Mucosa of descending colon (tissue), 3 donors: ENCODE data around the gene SNRPA. TPM values are rescaled to one million over a fixed set of nuclear protein-coding genes. Genes with fewer than 3 reads are reported as not detected.
A peak's percentile ranks its signal among the peaks of the same experiment; 100 is the strongest.

Experiments
- ATAC-seq: fragments of 200-7000 bp; cut with Tn5 transposase; one replicate; pipeline ENCODE4 v1.9.1; 2020; ENCODE audit warnings: mild to moderate bottlenecking, moderate library complexity
- DNase-seq, 3 donors: peaks; one replicate each; pipeline ENCODE4 v3.0.0-alpha.2; 2020
- H3K36me3 ChIP-seq: fragments of 200-600 bp; one replicate; pipeline ENCODE4 v1.8.0; 2021; ENCODE audit warnings: low read depth, mild to moderate bottlenecking
- H3K4me1 ChIP-seq: fragments of 200-600 bp; one replicate; pipeline ENCODE4 v1.8.0; 2021; ENCODE audit warnings: low read depth, mild to moderate bottlenecking
- H3K4me3 ChIP-seq: fragments of 200-600 bp; one replicate; pipeline ENCODE4 v1.8.0; 2021; ENCODE audit warnings: mild to moderate bottlenecking
- H3K9me3 ChIP-seq: fragments of 200-600 bp; one replicate; pipeline ENCODE4 v1.8.0; 2021; ENCODE audit warnings: mild to moderate bottlenecking
- CTCF ChIP-seq: fragments of 200-600 bp; IDR thresholded peaks from one replicate; pipeline ENCODE4 v1.8.0; 2022; ENCODE audit warnings: antibody characterized with exemption, mild to moderate bottlenecking
- intact Hi-C, 2 donors: fragments of 100-400 bp; cut with DNase I in 1 of 2; cut with micrococcal nuclease in 1 of 2; formaldehyde crosslinking; loops; one replicate each; pipeline versions ENCODE4 v1.11.0 to v1.11.1; 2022; cut with DNase I, micrococcal nuclease
- total RNA-seq, 3 donors: library from RNA; stranded (reverse); fragmentation: NEBNext Ultra II Directional in 2 of 3; extraction: Animal tissue kit (Norgen Biotek cat#: 25700) in 2 of 3; gene quantifications; one replicate each; pipeline versions ENCODE4 v1.2.1 to v1.2.4, GENCODE V29; 2021 to 2023
- donor health status: DM: no; HTN: no; CAD: no; lungs with moderate emphysema.
- donor health status: DM: no; HTN: no; CAD: no.
- donor health status: DM: no; HTN: yes; CAD: no.

Gene SNRPA
- total RNA-seq, 3 donors from 2014 or later = 54.0 to 81.7 (median 59.9) TPM

- no peak for TF ChIP-seq CTCF
- DNase-seq (no peak), ATAC-seq (no peak)
- H3K36me3 ChIP-seq = no peaks in the 10 kb centered on the region
- intact Hi-C loops = no loop called here
- no peaks in the 10 kb centered on the region for H3K9me3 ChIP-seq
- peaks cover 4% of the 10 kb centered on the region for H3K4me1 ChIP-seq
- H3K4me3 ChIP-seq = no peak within 1 kb of the TSS
Observed at GRCh38 chr19:40774916-40775631, 24.1 kb downstream of the SNRPA start, which contains the start of gene MIA. Gene MIA, plus strand, starts transcription at chr19:40775521. Its CDS starts 22 bp downstream, at chr19:40775543.

GRCh38 chr19:40775632-40776022 lies 24.6 kb downstream of the SNRPA start:
- TF ChIP-seq CTCF = no peak
- intact Hi-C loops = no loop called here
- ATAC-seq (no peak), DNase-seq (no peak)
- H3K4me3 ChIP-seq = no peak overlapping the region
- H3K36me3 ChIP-seq = no peaks in the 10 kb centered on the region
- H3K4me1 ChIP-seq = peaks cover 4% of the 10 kb centered on the region
- H3K9me3 ChIP-seq = no peaks in the 10 kb centered on the region

- no peak for ATAC-seq
- Histone ChIP-seq H3K4me1 (peaks cover 4% of the 10 kb centered on the region), H3K4me3 (no peak overlapping the region), H3K36me3 (no peaks in the 10 kb centered on the region), H3K9me3 (no peaks in the 10 kb centered on the region)
- intact Hi-C loops = no loop called here
- DNase-seq = no peak
- TF ChIP-seq CTCF = no peak
Observed at GRCh38 chr19:40776364-40776763, 25.4 kb downstream of the SNRPA start.

- Histone ChIP-seq H3K36me3 (no peaks in the 10 kb centered on the region), H3K9me3 (no peaks in the 10 kb centered on the region), H3K4me1 (peaks cover 4% of the 10 kb centered on the region), H3K4me3 (peak overlapping the region; percentile 58)
- TF ChIP-seq CTCF = no peak
- peak; percentile 84 to 97 (median 91) for DNase-seq
- peak; percentile 78 for ATAC-seq
- intact Hi-C loops = no loop called here
Observed at GRCh38 chr19:40776932-40777644, 26.1 kb downstream of the SNRPA start.

GRCh38 chr19:40777645-40777936 lies 26.6 kb downstream of the SNRPA start:
- no peaks in the 10 kb centered on the region for H3K36me3 ChIP-seq
- intact Hi-C loops = no loop called here
- H3K4me3 ChIP-seq = peak overlapping the region; percentile 58
- ATAC-seq = no peak
- no peak for TF ChIP-seq CTCF
- no peaks in the 10 kb centered on the region for H3K9me3 ChIP-seq
- peaks cover 4% of the 10 kb centered on the region for H3K4me1 ChIP-seq
- DNase-seq = no peak
